Measurements from ENCODE around the gene TP63.

TP63 gene

DNA sequence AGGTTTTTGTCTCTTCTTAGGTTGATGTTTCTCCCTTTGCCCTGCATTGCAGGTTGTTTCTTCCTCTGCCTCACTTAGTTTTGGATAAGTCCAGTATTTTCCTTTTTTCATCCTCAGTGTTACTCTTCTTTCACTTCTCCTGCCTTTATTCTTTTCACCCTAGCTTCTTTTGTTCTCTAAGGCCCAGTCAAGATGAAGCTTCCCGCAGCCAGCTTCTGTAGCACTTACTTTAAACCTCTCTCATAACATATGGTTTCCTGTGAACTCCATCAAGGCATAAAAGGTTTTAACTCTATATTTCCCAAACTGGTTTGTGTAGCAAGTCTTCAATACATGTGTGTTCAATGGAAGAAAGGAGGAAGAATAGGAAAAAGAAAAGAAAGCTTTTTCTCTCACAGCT, 54.1 kb downstream of the TP63 start:
- DNase-seq: no peak

DNA sequence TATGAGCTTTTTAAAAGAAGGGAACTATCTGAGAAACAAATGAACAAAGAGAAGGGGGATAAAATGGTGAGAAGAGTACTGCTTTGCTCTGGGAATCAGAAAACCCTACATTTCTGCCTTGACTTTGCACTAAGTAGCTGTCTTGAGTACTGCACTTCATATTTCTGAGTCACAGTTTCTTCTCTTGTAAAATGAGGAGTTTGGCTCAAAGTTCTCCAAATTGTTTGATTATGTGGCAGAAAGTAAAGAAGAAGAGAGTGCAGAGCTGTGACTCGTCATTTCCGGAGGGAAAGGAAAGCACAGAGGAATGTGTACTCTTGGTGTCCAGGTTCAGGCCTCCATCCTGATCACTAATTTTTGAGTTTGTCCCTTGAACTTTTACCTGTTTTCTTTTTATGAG, 54.7 kb downstream of the TP63 start:
- no peak for DNase-seq

DNA sequence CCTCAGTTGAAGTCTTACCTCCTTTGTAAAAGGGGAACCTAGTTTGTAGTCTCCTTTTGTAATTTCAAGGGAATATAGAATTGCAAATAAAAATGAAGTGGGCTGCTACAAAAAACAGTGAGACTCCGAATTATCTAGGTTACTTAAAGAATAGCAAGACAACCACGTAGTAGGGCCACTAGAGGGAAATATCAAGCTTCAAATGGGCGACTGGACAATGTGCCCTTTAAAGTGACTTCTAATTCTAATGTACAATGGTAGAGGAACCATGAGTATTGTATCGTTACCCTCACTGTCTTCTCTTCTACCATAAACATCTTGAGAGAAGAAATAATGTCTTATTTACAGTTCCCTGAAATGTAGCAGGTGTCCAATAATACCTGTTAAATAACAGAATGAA, 56.3 kb downstream of the TP63 start:
- no peak for DNase-seq

DNA sequence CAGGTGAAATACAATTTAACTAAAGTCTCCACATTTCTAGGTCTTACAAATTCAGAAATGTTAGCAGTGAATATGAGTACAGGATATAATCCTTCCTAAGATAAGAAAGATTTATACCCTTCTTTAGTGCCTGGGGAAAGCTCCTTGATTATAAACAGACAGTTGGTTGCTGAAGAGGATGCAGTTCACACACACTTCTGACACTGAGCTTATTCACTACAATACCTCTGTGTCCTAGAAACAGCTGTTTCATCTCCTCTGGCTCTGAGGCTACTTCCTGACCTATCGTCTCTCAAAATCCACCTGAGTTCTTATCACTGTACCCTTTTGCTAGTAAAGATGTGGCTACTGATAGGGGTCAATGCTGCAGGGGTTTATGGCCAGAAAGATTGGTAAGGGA, 57.1 kb downstream of the TP63 start:
- DNase-seq: no peak

DNA sequence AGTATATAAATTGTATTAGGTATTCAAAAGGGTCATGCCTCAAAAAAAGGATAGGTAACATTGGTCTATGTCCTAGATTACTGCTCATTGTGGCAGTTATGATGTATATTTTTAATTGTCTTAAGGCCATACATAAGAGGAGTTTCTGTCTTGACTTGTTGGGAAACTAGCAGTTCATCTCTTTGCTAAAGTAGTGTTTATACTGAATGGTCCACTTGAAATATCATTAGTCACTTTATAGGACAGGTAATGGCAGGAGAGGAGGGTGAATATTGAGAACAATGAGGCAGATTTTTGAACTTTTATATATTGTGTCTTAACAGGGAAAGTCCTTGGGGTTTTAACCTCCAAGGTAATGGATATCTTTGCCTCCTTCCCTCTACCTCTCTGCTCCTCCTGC, 58.4 kb downstream of the TP63 start:
- no peak for DNase-seq

DNA sequence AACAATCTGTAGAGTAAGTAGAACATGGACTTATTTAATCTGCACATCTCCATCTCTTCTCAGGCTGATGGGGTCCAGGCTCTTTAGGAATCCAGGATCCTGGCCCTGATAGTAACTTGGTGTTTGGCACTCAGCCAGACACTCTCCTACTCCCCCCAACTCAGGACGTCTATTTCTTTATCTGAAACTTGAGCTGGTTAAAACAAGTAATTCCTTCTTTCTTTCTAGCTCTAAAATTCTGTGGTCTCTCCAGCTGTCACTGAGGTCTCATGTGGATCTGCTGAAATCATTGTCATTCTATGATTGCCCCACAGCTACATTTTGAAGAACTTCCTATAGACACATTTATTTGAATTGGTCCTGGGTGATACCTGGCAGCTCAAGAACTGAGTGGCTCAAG, 59.0 kb downstream of the TP63 start:
- DNase-seq: no peak

DNA sequence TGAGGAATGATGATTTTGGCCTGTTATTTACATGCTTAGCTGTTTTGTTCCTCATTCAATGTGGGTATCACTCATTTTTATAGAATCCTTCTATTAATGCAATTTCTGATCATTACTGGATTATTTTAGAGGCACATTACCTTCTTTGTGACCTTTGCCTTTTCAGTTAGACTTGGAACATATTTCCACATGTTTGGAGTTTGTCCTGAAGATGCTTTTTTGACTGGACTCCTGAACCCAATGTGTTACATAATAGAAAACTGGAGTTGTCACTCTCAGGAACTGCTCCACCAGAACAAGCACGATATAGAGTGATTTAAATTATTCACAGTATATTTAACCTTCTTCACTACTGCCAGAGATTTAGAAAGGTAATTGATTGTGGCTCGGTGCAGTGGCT, 59.5 kb downstream of the TP63 start:
- DNase-seq: no peak

DNA sequence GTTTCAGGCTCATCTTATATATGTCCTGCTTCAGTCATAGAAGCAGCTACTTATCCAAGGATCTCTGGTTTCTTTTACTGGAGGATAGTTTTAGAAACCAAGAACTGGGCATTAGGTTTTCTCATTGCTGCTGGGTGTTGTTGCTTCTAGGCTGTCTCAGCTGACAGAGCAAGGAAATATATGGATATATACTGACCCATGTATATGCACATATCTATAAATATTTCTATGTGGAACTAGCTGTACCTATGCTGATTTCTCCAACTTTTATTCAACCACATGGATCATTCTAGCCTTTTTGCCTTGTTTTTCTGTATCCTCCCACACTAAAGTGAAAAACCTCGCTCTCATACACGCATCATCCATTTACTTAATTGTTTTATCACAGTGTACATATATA, 64.2 kb downstream of the TP63 start:
- DNase-seq: no peak

DNA sequence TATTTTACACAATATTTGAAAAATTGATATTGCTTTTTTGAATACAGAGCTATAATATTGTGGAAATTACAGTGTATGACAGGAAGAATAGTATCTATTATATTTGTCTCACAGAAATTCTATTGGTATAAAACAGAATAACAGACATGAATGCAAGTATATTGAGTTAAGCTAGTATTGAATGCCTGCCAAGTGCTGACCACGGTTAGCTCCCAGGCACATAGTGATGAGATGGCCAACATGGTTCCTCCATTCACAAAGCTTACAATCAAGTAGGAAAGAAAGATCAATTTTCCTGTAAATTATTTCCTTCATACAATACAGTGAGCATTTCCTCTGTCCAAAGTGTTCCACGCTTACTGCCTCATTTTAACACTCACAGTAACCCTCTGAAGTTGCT, 67.6 kb downstream of the TP63 start:
- no peak for DNase-seq

DNA sequence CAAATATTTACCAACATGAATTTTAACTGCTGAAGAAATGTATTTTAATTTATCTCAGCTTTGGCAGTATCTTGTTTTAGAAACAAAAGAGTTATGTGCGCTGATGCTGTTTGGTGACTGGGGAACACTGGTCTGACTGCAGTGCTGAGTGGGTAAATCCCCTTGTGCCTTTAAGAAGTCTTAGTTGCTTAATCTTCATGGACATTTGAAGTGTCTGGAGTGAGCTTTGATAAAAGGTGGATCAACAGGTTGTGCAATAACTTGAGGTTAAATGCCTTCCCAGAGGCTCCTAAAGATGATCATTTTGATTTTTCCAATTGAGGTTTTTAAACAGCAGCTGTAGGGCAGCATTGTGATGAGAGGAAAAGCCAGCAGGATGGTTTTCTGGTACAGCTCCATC, 68.7 kb downstream of the TP63 start:
- DNase-seq: no peak

DNA sequence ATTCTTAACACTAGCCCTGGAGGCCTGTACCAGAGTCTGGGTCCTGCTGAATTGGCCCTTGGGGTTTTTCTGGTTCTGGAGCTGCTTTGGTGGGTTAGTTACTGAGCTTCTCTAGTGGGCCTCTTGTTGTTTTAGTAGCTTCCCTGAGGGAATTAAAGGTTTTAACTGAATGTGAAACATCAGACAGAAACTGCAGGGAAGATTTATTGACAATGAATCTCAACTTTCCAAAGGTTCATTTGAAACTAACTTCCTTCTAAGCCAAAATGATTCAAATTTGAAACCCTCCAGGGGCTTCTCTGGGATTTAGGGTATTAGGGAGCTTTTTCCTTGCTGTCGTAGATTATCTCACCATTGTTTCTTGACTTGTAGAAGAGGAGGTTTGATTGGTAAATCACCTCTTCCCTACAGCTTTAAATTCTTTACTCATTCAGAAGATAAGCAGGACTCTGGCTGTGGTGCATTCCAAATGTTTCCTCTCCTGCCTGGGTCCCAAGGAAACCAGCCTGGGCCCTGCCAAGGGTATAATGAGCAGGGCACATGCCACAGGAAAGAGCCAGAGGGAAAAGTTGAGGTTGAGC, 71.0 kb downstream of the TP63 start:
- no peak for DNase-seq

DNA sequence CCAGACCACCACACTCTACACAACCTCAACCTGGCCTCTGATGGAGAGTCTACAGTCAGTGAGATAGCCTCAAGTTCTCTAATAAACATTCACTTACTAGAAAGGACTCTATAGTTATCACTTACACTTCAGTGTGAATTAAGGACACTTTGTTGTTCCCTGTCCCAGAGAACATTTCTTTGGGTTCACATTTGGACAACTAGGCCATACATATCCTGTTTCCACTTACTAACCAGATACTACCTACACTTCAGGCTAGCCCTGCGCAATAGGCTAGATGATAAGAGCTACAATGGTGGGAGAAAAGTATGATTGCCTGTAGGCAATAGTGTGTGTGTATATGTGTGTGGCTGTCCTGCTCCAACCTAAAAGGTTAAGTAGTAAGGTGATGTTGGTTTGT, 72.7 kb downstream of the TP63 start:
- DNase-seq: no peak

DNA sequence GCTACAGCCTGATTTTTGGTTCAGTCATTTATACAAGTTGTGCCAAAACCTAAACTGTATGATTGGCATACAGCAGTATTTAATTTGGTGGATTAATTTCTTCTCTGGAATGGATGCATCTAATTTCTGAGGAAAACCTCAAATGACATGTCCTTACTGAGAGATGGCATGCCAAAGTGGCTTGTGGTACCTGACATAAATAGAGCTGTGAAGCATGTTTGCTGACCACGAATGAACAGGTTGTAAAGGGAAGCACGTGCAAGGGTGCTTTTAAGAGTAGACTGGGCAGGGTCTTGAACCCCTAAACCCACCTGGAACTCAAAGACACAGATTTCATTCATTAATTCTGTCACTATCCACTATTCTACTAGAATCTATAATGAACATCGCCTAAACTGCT, 77.2 kb downstream of the TP63 start:
- no peak for DNase-seq

DNA sequence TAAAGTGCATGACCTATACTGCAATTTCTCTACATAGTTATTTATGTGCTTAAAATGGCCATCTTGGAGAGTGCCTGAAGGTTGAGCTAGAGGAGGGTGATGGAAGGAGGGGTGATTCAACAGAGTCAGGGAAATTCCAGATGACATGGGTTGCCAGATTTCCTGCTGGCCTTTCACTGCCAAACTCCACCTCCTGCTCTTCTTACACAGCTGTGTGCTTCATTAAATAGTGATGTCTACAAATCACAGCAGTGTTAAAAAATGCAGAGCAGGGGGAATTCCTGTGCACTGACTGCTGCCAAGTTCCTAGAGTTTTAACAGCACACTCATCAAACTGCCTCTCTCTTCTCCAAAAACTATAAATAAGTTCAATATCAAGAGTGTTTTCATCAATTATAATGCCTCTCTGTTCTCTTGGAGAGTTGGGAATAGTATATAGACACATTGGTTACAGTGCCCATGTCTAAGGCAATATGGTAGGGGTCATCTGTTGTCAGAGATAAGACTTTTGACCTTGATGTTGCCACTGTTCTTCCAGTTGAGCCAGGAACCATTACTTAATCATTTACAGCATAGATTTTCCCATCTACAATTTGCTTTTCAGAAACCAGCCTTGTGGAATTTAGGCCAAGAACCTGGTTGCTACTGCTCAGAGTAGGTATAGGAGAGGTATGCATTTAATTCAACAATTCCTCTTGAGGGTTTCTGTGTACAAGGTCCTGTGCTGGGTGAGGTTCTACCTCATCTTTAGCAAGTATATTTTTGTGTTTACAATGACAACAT, 79.6 kb downstream of the TP63 start:
- no peak for DNase-seq

DNA sequence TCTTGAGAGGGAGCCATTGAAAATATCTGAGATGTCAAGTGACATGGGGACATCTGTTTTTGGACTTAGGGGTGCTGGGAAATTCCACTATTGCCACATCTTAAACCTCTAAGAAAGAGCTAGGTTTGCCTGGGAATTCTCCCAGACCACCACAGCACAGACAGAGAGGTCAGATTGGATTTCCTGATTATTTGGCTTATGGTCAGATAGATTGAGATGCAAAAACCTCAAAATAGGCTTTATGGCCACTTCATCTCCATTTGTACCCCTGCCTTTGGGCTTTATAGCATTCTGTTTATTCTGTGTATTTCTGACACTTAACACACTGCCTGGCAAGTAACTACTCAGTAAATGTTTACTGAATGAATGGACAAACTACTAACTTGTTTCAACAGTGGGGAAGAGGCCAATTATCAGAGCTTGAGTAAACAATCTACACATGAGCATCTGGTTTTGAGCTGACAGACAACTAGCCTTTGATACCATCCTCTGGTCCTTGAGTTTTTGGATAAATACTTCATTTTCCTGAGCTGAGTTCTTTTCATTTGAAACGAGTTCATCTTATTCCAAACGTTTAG, 81.8 kb downstream of the TP63 start:
- DNase-seq: no peak

DNA sequence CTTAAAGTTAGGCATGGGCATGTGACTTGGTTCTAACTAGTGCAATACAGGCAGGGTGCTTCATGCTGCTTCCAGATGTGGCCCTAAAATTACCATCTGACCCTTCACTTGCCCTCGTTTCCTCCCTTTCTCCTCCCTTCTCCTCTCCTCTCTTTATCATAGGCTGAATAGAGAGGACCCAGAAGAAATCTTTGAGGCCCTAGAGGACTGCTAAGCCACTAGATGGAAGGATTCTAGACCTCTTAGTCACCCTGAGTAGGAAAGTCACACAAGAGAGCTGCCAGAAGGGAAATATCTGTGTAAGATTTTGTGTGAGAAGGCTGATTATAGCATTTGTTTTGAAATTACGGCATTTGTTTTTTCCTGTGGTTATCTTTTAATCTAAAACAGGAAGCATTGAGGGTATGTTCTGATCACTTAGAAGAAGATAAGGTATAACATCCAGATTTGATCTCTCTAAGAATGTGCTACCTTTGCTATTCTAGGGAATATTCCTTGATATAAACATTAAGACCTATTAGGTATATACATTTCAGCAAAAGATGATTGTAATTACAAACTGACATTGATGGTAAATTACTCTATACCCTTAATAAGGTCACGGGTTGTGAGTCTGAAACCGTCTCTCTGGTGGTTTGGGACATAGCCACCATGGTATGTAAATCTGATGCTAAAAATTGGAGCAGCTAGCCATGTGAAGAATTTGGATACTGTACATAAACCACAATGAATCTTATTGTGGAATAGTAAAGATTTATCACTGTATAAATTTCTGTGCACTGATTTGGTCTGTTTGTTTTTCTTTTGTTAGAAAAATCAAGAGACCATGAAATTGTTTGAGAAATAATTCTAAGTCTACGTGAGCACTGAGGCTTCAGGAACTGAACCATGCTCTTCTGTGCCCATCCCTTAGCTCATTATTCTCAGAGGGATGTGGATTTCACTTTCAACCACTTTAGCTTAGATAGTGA, 84.1 kb downstream of the TP63 start:
- DNase-seq: no peak

DNA sequence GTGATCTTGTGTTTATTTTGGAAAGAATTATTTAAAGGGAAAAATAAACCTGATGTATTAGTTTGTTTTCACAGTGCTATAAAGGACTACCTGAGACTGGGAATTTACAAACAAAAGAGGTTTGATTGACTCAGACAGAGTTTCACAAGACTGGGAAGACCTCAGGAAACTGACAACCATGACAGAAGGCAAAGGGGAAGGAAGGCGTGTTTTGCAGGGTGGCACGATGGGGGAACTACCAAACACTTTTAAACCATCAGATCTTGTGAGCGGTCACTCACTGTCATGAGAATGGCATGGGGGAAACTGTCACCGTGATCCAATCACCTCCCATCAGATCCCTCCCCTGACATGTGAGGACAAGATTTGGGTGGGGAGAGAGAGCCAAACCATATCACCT, 87.0 kb downstream of the TP63 start:
- no peak for DNase-seq

DNA sequence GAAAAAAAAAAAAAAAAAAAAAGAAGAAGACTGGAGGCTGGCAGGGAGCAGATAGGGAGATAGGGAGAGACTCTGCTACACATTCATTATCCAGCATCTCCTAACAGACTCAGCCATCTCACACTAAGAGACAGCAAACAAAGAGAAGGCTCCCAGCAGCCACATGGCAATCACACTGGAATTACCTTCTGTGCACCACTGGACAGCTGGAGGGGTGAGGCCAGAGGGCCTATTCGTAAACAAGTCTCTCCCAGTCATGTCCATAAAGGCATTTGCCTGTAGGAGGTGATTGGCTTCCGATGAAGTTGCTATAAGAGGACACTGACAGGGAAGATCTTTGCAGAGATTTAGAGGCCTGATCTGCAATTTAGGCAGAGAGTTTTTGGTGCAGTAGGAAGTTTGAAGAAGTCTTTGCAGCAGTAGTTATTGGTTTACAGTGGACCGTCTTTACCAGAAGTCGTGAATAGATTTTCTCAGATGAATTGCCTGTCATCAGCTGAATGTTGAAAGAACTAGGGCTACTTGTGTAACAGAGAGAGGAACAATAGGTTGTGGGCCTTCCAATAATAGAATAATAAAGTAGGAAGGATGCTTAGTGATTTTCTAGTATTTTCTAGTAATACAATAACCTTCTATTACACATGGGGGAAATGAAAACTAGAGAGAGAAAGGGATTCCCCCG, 89.7 kb downstream of the TP63 start:
- no peak for DNase-seq

DNA sequence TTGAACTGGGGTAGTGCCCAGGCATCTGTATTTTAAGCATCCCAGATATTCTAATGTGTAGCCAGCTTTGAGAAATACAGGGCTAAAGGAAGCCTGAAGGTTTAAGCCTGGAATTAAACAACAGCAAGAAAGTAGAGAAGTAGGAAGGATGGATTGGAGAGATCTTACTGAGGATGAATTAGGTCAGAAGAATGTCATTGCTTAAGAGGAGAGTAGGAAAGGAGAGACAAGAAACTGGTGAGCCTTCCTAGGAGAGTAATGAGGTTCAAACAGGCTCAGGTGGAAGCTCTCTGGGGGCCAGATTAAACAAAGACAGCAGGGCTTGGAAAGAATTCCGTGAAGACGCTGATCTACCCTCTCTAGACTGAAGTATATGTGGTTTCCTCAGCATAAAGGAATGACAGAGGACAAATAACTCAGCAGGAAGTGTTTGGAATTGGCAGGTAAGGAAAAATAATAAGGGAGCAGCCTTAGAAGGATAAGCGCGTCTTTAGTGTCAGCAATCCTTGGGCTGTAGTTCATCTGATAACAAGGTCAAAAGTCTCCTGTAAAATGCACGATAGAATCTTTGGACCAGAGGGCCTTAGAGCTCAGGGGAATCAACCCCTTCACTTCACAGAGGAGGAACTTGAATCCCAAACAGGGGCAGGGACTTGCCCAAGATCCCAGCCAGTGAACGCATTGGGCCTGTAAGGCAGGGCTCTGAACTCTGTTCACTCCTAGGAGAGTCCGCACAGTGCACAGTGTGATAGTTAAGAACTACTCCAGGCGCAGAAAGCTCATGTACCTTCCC, 90.9 kb downstream of the TP63 start:
- DNase-seq: no peak

DNA sequence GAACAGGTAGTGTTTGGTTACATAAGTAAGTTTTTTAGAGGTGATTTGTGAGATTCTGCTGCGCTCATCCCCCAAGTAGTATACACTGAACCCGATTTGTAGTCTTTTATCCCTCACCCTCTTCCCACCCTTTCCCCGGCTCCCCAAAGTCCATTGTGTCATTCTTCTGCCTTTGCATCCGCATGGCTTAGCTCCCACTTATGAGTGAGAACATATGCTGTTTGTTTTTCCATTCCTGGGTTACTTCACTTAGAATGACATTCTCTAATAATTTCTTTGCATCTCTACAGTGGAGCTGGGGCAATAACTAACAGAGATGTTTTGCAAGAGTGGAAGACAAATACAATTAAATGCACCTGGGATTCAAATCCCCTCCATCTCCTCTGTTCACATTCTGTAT, 93.2 kb downstream of the TP63 start:
- DNase-seq: no peak

DNA sequence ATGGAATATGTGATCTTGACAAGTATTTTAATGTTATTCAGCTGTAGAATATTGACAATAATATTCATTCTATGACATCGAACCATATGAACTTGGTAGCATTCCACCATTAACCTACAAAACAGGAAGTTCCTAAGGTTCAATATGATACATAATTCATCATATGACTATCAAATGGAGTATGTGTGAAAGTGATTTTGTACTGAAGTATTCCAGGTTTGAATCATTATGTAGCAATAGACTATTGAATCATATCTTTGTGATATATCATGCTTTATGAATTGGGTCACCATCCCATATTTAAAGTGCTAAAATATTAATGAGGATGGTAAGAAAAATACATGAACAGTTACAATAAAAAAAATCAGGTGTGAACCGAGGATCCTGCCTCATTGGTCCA, 95.1 kb downstream of the TP63 start:
- no peak for DNase-seq

DNA sequence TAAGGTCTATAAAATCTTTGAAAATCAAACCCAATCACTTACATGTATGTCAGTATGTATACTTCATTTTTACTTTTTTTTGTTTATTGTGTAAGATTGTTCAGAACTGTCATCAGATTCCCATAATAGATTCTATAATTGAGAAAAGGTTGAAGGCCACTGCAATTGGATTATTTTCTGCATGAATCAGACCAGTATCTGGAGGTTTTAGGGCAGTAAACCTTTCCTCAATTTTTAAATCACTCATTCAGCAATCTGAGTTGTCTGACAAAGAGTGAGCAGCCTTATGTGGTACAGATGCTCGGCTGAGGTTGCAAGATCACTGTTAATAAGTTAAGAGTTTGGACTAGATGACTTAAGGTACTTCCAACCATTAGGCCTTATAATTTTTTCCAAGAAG, 96.0 kb downstream of the TP63 start:
- DNase-seq: no peak
